Heart right ventricle (tissue), 16 donors: ENCODE data around the gene EIF3K. TPM values are rescaled to one million over a fixed set of nuclear protein-coding genes. Genes with fewer than 3 reads are reported as not detected.

Experiments used
- ATAC-seq, 8 donors: fragments of 200-7000 bp; cut with Tn5 transposase; one replicate each; pipeline ENCODE4 v1.9.1; 2020; ENCODE audit warnings: mild to moderate bottlenecking in 8 of 8, moderate library complexity in 8 of 8, moderate number of reproducible peaks in 1 of 8
- DNase-seq, 2 donors: peaks; one replicate each; pipeline ENCODE4 v3.0.0-alpha.2; 2020
- H3K27ac ChIP-seq, 10 donors: fragments of 200-600 bp; sonication (generic) in 2 of 10; one replicate each; pipeline versions ENCODE4 v1.5.0 to v1.8.0; 2020 to 2022; ENCODE audit warnings: mild to moderate bottlenecking in 3 of 10
- H3K27me3 ChIP-seq, 7 donors: fragments of 200-600 bp; one replicate each; pipeline ENCODE4 v1.8.0; 2021 to 2022; ENCODE audit warnings: mild to moderate bottlenecking in 2 of 7
- H3K36me3 ChIP-seq, 9 donors: fragments of 200-600 bp; sonication (generic) in 1 of 9; one replicate each; pipeline versions ENCODE4 v1.5.0 to v1.8.0; 2020 to 2022; ENCODE audit warnings: mild to moderate bottlenecking in 2 of 9
- H3K4me1 ChIP-seq, 9 donors: fragments of 200-600 bp; sonication (generic) in 1 of 9; one replicate each; pipeline versions ENCODE4 v1.5.0 to v1.8.0; 2020 to 2022; ENCODE audit warnings: mild to moderate bottlenecking in 4 of 9
- H3K4me3 ChIP-seq, 10 donors: fragments of 200-600 bp; sonication (generic) in 2 of 10; one replicate each; pipeline versions ENCODE4 v1.5.0 to v1.8.0; 2020 to 2022; ENCODE audit warnings: mild to moderate bottlenecking in 7 of 10, moderate library complexity in 2 of 10
- H3K9me3 ChIP-seq, 11 donors: fragments of 200-600 bp in 10 of 11; sonication (generic) in 2 of 11; one replicate each; pipeline versions ENCODE4 v1.5.0 to v1.8.0; 2013 to 2022; ENCODE audit warnings: mild to moderate bottlenecking in 2 of 11, control low read depth in 1 of 11, moderate library complexity in 1 of 11
- WGBS, 2 donors: extraction: QIAGEN DNeasy Blood & Tissue Kit; methylation state at CpG; one replicate each; pipeline ENCODE4 v1.1.7; 2013; ENCODE audit warnings: inconsistent platforms in 1 of 2; 5-methylcytosine and 5-hydroxymethylcytosine counted together
- intact Hi-C, 10 donors: fragments of 100-400 bp; cut with DNase I; formaldehyde crosslinking; loops; one replicate each; pipeline versions ENCODE4 v1.11.1 to v1.14.2; 2022
- polyA plus RNA-seq, 2 donors: library from polyadenylated mRNA; stranded (reverse); fragments of 200-250 nt; gene quantifications; one replicate each; pipeline ENCODE4 v1.2.3, GENCODE V29; 2013
- total RNA-seq, 10 donors: library from RNA; stranded (reverse); fragmentation: NEBNext Ultra II Directional in 3 of 10; extraction: Animal tissue kit (Norgen Biotek cat#: 25700) in 3 of 10; gene quantifications; one replicate each; pipeline versions ENCODE4 v1.2.1 to v1.2.4, GENCODE V29; 2021 to 2023
- TF ChIP-seq, protein P1 (sequence below), 9 donors: fragments of 200-600 bp; sonication (generic) in 2 of 9; IDR thresholded peaks; one replicate each; pipeline versions ENCODE4 v1.5.0 to v1.8.0; 2021 to 2022; ENCODE audit warnings: antibody characterized with exemption in 9 of 9, mild to moderate bottlenecking in 5 of 9, moderate library complexity in 1 of 9
- donor health status: Arrhythmogenic right ventricular cardiomyopathy.
- donor health status: ischemic (EF 13 %, LVEDD 7.1; RV severe dilation, severe dysfunction).
- donor health status: healthy with polysubstance abuse.
- donor health status: DM: no; HTN: yes; CAD: no.
- donor health status: DM: no; HTN: no; CAD: no.
- donor health status: ischemic (EF 25% LVEDD 6.9; RV normal size, moderate dysfunction).
- donor health status: ischemic (EF 25% LVEDD 5.7; RV mildly dilated, moderate dysfunction).
- donor health status: healthy.
- donor health status: DM: yes; HTN: yes; CAD: no.
- donor health status: Ischemic cardiomyopathy.
- donor health status: ischemic (EF 35%, LVEDD 5.7; RV mildly dilated, moderate dysfunction).
- donor health status: nonischemic (EF 11% LVEDD 7.7; RV severe dilation, severe dysfunction).
- donor health status: DM: yes; HTN: yes; CAD: no.
- donor health status: PGD.
- donor health status: ischemic (EF 29% LVEDD 5.4; RV normal size, mild dysfunction).
- donor health status: nonischemic (EF 23%, LVEDD 6.1; RV moderate dilation, normal function).

Gene EIF3K
- total and polyA plus RNA-seq, 12 donors = 505 to 845 (median 631) TPM

- WGBS, 2 donors = 96 to 97% methylated on average over 3 of the region's 3 CpGs
- DNase-seq (no peak), ATAC-seq (no peak)
- peaks cover 0 to 63% (median 36%) of the 10 kb centered on the region in 9 donors for H3K4me1 ChIP-seq
- H3K9me3 ChIP-seq = no peaks in the 10 kb centered on the region
- H3K36me3 ChIP-seq = peaks cover 0 to 54% (median 3%) of the 10 kb centered on the region in 9 donors
- TF ChIP-seq, protein P1, sequence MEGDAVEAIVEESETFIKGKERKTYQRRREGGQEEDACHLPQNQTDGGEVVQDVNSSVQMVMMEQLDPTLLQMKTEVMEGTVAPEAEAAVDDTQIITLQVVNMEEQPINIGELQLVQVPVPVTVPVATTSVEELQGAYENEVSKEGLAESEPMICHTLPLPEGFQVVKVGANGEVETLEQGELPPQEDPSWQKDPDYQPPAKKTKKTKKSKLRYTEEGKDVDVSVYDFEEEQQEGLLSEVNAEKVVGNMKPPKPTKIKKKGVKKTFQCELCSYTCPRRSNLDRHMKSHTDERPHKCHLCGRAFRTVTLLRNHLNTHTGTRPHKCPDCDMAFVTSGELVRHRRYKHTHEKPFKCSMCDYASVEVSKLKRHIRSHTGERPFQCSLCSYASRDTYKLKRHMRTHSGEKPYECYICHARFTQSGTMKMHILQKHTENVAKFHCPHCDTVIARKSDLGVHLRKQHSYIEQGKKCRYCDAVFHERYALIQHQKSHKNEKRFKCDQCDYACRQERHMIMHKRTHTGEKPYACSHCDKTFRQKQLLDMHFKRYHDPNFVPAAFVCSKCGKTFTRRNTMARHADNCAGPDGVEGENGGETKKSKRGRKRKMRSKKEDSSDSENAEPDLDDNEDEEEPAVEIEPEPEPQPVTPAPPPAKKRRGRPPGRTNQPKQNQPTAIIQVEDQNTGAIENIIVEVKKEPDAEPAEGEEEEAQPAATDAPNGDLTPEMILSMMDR (IDR thresholded peaks at IDR 0.05) = no peak
- H3K27me3 ChIP-seq = no peaks in the 10 kb centered on the region
- intact Hi-C loops = loop anchor here in 9 of 10 donors (5.0 to 10.0 kb wide), 10 partner anchors 89 to 296 kb away; partner anchors contain the start of genes FAM98C (in 5 of the 9), ECH1 (in 2 of the 9), MRPS12 (in 2 of the 9) and SARS2 (in 2 of the 9)
- H3K27ac ChIP-seq = peak overlapping the region in 5 of 10 donors; percentile 35 to 89 (median 74)
- no peak overlapping the region for H3K4me3 ChIP-seq
Observed at GRCh38 chr19:38638461-38638860, 19.5 kb downstream of the EIF3K start.

DNA sequence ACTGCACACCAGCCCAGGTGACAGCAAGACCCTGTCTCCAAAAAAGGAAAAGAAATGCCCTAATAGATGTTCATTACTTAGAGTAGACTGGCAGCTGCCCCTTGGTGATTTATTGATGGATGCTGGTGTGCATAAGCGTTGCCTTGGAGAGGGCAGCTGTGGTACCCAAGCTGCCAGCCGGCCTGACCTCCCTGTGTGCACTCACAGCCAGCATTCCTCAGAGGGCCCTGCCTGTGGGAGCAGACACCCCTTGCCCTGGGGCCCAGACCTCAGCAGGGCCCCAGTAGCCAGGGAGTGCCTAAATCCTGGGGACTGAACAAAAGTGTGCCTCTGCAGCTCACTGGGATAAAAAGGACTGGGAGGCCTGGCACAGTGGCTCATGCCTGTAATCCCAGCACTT lies 20.7 kb downstream of the EIF3K start:
- 90 to 96% methylated on average over 2 of the region's 2 CpGs for WGBS, 2 donors

GRCh38 chr19:38640368-38640767 lies 21.4 kb downstream of the EIF3K start:
- Histone ChIP-seq H3K27ac (peak overlapping the region; percentile 70 to 89 (median 84)), H3K9me3 (no peaks in the 10 kb centered on the region), H3K27me3 (no peaks in the 10 kb centered on the region), H3K4me3 (peak overlapping the region in 5 of 10 donors; percentile 7 to 39 (median 27)), H3K4me1 (peaks cover 0 to 52% (median 27%) of the 10 kb centered on the region in 9 donors), H3K36me3 (peaks cover 0 to 38% (median 3%) of the 10 kb centered on the region in 9 donors)
- TF ChIP-seq, protein P1 (IDR thresholded peaks at IDR 0.05) = peak in 1 of 9 donors; percentile 27
- intact Hi-C loops = loop anchor here in 2 of 10 donors (10.0 kb wide), 2 partner anchors 194 to 284 kb away; partner anchors contain the start of gene ECH1 (in 1 of the 2)
- DNase-seq (peak in 1 of 2 donors; percentile 66), ATAC-seq (peak; percentile 26 to 71 (median 60))
- 64 to 74% methylated on average over 4 of the region's 4 CpGs for WGBS, 2 donors

More for the DNA sequence above, 20.7 kb downstream of the EIF3K start:
- no peaks in the 10 kb centered on the region for H3K27me3 ChIP-seq
- intact Hi-C loops = loop anchor here in 9 of 10 donors (5.0 to 10.0 kb wide), 10 partner anchors 88 to 295 kb away; partner anchors contain the start of genes FAM98C (in 5 of the 9), ECH1 (in 3 of the 9), MRPS12 (in 2 of the 9) and SARS2 (in 2 of the 9)
- H3K9me3 ChIP-seq = no peaks in the 10 kb centered on the region
- DNase-seq (no peak), ATAC-seq (no peak)
- no peak overlapping the region for H3K4me3 ChIP-seq
- peaks cover 0 to 59% (median 33%) of the 10 kb centered on the region in 9 donors for H3K4me1 ChIP-seq
- peaks cover 0 to 45% (median 3%) of the 10 kb centered on the region in 9 donors for H3K36me3 ChIP-seq
- TF ChIP-seq, protein P1 (IDR thresholded peaks at IDR 0.05) = no peak
- peak overlapping the region; percentile 33 to 89 (median 84) for H3K27ac ChIP-seq

- H3K9me3 ChIP-seq = no peaks in the 10 kb centered on the region
- WGBS, 2 donors = 87% methylated on average over 9 of the region's 9 CpGs
- no peak for ATAC-seq
- peak overlapping the region in 8 of 10 donors; percentile 31 to 89 (median 84) for H3K27ac ChIP-seq
- no peak overlapping the region for H3K4me3 ChIP-seq
- intact Hi-C loops = loop anchor here in 2 of 10 donors (10.0 kb wide), 2 partner anchors 193 to 283 kb away; partner anchors contain the start of gene ECH1 (in 1 of the 2)
- H3K27me3 ChIP-seq = no peaks in the 10 kb centered on the region
- DNase-seq = no peak
- H3K36me3 ChIP-seq = peaks cover 0 to 20% (median 3%) of the 10 kb centered on the region in 9 donors
- H3K4me1 ChIP-seq = peaks cover 0 to 39% (median 15%) of the 10 kb centered on the region in 9 donors
- TF ChIP-seq, protein P1 (IDR thresholded peaks at IDR 0.05) = no peak
Observed at GRCh38 chr19:38642176-38642575, 23.2 kb downstream of the EIF3K start.
